8988T (cell line): ENCODE data around the gene CCDC9B.

ENCODE experiments used
- DNase-seq: peaks from one replicate; pipeline ENCODE4 v3.0.0; 2011

CCDC9B gene

DNA sequence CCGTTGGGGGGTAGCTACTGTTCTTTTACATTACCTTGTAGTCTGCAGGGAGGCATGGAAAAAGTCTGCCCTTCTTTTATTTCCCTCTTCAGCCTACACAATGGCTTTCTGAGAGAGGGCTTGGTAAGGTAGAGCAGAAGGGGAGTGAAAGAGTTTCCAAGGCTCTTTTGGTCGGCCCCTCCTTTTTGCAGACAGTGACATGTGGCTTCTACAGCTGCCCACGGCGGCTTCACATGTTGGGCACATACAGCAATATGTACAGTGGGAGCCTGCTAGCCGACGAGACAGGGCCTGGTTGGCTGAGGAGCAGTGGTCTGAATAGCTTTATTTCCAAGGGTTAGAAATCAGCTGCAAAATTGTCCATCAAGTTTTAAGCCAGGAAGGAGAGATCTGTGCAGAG is 13.3 kb downstream of the CCDC9B start:
- DNase-seq, result no peak

GRCh38 chr15:40325700-40326099 is 15.0 kb downstream of the CCDC9B start:
- no peak for DNase-seq

DNA sequence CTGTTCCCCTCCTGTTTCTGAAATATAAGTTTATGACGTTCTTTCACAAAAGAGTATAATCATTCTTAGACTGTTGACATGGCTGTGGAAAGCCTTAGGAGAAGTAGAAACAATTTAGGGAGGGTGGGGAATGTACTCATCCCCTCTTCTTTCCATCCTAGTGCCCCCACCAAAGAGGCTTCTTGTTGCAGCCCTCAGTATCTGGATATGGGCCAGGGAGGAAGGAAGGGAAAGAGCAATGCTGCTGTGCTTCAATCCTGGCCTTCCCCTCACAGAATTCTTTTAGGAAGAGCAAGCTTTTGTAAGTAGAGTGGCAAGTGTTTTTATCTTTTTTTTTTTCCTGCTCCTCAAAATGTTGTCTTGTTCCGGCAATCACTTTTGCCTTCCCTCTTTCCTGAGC is 15.6 kb downstream of the CCDC9B start:
- no peak for DNase-seq

- no peak for DNase-seq
Observed at GRCh38 chr15:40323953-40324937, 16.5 kb downstream of the CCDC9B start.

DNA sequence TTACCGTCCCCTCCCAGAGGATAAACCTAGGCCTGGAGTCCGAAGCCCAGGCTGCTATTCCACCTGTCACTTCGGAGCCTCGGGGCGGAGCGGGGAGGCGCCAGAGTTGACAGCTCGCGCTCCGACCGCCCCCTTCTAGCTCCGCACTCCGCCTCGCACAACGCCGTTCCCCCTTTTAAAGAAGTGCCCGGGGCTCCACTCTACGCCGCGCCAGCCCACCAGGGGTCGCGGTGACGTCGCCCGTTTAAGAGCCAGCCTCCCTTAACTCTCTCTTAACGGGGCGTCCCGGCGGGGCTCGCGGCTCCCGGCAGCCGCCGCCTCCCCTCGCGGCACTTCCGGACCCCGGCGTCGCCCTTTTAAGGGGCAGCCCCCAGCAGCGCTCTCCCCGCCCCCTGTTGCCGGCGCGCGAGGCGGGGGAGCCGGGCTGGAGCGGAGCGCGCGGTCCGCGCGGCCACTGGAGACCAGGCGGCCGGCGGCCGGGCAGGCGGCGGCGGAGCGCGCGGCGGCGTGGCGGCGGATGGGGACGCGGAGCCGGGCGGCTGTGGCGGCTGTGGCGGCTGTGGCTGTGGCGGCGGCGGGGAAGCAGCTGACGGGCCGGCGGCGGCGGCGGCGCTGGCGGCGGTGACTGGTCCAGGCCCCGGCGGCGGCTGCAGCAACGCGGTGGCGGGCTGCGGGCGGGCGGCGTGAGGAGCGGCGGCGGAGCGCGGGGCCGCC is 17.3 kb downstream of the CCDC9B start, which contains the start of gene INAFM2:
TSS of gene INAFM2 (plus strand) at position 454 of the 714 bp plus-strand sequence. CDS start 364 bp downstream, outside the sequence.
- DNase-seq, result peak; percentile 84

- no peak for DNase-seq
Observed at GRCh38 chr15:40322531-40323238, 18.1 kb downstream of the CCDC9B start.

DNA sequence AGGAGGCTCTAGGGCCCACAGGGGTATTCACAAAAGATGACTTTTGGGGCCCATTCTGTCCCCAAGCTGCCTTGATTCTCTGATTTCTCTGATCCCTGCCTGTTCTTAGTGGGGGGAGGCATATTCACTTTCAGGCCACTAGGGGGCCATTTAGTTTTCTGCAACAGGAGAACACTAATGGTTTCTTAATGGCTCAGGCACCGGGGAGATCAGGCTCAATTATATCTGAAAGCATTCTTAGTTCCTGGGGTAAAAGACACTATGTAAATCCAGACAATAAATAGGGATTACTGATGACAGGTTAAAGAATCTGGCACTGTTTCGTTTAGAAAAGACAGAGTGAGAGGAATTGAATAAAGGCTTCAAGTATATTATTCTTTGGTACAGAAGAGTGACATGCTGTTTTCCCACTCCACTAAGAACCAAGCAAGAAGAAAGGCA is 19.8 kb downstream of the CCDC9B start:
- no peak for DNase-seq

GRCh38 chr15:40320409-40320808 is 20.3 kb downstream of the CCDC9B start:
- DNase-seq, result no peak

GRCh38 chr15:40317580-40317979 is 23.2 kb downstream of the CCDC9B start:
- DNase-seq, result no peak

- no peak for DNase-seq
Observed at GRCh38 chr15:40316931-40317330, 23.8 kb downstream of the CCDC9B start.

- no peak for DNase-seq
Observed at GRCh38 chr15:40314723-40315276, 25.9 kb downstream of the CCDC9B start.

DNA sequence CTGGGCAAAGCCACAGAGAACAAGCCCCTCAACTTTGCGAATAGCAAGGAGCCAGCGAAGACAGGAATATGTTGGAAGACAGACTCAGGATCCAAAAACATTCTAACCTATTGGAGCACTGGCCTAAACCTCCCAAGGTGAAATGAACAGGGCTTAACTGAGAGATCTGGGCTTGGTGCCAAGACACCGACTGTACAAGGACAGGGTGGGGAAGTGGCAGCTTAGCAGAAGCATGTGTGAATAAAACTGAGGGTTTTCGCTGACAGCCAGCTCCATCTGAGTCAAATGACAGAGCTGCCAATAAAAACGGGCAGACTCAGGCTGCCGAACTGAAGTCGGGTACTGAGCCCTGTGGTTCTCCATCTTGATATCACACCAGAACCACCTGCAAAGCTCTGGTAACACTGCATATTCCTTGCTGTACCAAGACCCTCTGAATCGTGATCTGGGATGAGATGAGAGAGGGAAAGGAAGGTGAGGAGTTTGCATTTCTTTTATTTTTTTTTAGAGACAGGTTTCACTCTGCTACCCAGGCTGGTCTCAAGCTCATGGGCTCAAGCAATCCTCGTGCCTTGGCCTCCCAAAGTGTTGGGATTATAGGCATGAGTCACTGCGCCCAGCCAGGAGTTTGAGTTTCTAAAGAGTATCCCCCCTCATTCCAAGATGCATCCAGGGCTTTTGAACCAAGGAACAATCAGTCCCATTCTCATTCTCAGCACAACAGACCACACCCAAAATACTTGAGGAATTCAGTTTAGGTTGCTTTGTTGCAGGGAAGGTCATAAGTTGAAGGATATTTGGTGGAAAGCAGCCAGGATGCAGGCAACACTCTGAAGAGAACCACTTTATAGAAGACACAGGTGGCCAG is 27.0 kb downstream of the CCDC9B start:
- DNase-seq, result no peak

DNA sequence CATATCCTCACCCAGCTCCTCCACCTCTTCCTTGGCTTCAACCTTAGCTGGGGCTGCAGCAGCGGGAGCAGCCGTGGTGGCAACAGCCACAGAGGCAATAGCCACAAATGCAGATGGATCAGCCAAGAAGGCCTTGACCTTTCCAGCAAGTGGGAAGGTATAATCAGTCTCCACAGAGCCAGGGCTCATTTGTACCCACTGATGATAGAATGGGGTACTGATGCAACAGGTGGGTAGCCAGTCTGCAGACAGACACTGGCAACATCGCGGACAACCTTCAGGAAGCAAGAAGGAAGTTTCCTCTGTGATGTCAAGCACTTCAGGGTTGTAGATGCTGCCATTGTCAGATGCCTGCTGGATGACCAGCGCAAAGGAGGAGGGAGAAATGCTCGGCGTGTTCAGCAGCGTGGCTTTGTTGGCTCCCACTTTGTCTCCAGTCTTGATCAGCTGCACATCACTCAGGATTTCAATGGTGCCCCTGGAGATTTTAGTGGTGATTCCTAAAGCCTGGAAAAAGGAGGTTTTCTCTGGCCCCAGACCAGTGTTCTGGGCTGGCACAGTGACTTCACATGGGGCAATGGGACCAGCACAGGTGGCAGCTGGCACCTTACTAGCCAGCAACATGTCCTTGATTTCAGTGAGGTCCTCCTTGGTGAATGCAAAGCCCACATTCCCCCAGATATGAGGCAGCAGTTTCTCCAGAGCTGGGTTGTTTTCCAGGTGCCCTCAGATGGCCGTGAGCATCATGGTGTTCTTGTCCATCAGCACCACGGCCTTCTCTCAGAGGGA is 28.2 kb downstream of the CCDC9B start:
- no peak for DNase-seq

GRCh38 chr15:40310993-40311392 is 29.7 kb downstream of the CCDC9B start:
- no peak for DNase-seq

- DNase-seq, result no peak
Observed at GRCh38 chr15:40310001-40310959, 30.5 kb downstream of the CCDC9B start.

GRCh38 chr15:40309344-40309862 is 31.3 kb downstream of the CCDC9B start:
- no peak for DNase-seq

DNA sequence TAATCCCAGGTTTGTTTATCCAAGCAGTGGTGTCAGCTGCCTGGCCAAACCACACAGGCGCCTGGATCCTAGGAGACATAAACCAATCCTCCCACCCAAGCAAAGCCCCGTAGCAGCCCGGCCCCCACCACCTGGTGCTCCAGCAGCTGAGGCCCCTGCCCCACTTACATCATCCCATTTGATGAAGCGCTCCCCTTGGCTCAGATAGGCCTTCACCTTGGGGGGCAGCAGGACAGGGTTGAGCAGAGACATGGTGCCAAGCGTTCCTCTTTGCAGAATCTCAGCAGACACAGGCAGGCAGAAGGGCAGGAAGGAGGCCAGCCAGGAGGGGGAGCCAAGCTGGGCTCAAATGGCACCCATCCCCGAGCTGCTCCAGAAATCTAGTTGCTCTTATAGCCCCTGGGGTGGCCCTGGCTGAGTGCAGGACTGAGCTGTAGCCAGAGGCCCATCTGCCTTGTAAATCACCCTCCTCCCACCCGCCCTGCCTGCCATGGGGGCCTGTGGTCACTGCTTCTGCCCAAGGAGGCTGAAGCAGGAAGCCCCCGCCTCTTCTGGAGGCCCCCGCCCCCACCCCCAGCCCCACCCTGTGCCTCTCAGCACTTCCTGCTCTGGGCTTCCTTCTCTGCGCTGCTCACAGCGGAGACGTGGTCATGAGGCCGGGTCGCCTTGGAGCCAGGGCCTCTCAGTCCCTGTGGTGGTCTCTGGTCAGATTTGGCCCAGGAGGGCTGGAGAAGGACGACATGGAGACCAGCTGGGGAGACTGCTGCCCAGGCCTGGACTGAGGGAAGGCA is 33.1 kb downstream of the CCDC9B start, which contains the start of gene PLCB2:
TSS of gene PLCB2 (minus strand) at position 515 of the 791 bp plus-strand sequence. CDS start at position 252, 263 bp downstream.
- no peak for DNase-seq

- no peak for DNase-seq
Observed at GRCh38 chr15:40306908-40307307, 33.8 kb downstream of the CCDC9B start.
